Frontal cortex (tissue), 4 donors: ENCODE data around the gene MACC1. TPM values are rescaled to one million over a fixed set of nuclear protein-coding genes. Genes with fewer than 3 reads are reported as not detected.

Experiments
- DNase-seq, 2 donors: peaks; one replicate each; pipeline ENCODE4 v3.0.0; 2012; ENCODE audit warnings: low spot score in 2 of 2
- FAIRE-seq: peaks from 2 replicates; lab custom pipeline; 2012; peaks lifted over from hg19 to GRCh38; lab: Jason Lieb, UNC
- total RNA-seq: library from RNA; depleted of rRNA; stranded (reverse); fragments of >200 nt; gene quantifications from one replicate; pipeline ENCODE4 v1.2.3, GENCODE V29; 2014
- donor health status: control.
- donor health status: control.
- donor health status: control.

MACC1 gene, protein sequence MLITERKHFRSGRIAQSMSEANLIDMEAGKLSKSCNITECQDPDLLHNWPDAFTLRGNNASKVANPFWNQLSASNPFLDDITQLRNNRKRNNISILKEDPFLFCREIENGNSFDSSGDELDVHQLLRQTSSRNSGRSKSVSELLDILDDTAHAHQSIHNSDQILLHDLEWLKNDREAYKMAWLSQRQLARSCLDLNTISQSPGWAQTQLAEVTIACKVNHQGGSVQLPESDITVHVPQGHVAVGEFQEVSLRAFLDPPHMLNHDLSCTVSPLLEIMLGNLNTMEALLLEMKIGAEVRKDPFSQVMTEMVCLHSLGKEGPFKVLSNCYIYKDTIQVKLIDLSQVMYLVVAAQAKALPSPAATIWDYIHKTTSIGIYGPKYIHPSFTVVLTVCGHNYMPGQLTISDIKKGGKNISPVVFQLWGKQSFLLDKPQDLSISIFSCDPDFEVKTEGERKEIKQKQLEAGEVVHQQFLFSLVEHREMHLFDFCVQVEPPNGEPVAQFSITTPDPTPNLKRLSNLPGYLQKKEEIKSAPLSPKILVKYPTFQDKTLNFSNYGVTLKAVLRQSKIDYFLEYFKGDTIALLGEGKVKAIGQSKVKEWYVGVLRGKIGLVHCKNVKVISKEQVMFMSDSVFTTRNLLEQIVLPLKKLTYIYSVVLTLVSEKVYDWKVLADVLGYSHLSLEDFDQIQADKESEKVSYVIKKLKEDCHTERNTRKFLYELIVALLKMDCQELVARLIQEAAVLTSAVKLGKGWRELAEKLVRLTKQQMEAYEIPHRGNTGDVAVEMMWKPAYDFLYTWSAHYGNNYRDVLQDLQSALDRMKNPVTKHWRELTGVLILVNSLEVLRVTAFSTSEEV
- 0.41 TPM for total RNA-seq

DNA sequence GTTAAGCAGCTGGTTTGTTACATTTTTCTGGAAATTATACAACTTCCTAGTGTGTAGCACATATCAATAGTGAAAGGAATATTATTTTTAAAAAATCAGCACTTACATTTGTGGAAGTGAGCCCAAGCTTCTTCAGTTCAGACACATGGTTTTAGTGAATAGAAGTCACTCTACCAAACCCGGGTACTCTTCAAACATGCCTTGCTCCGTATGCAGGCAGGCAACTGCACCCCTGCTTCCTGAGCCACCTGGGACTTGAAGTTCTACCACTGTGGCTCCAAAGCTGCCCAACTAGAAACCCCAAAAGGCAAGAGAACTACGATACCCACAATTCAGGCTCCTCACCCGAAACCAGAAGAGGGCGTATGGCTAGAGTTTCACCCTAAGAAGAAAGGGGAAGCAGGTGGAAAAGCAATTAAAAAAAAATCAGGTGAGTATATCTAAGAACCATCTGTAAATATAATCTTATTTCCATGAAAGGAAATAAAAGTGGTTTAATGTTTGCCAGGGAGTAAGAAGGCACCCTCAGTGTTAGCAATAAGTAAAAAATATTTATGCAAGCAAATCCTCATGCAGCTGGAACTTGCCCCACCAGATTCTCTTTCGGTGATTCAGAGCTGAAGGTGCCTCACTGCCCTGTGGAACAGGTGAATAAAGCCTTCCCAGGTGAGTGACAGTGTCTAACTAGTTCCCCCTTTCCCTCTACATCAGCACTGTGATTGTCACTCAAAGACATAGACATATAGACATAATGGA, at the start of gene MACC1:
Gene MACC1 (minus strand): TSS at position 192 of the 756 bp plus-strand sequence. CDS start 55,522 bp downstream, outside the sequence.
- FAIRE-seq (no peak), DNase-seq (no peak)

DNA sequence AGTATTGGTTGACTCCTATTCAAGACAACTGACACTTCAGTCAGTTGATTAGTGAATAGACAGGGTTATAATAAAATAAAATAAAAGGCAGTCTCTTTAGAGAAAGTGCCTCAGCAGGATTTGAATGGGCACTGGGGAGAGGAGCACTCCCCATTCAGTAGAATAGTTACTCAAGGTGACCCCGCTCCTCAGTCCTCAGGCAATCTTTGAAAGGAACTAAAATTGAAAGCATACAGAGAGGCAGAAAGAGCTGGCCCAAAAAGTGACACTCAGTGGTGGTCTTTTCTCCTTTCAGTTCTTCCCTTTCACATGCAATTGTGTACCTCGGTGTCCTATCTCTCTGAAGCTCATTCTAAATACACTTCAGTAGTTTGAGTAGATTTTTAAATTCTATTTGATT, 47.4 kb upstream of the MACC1 start:
- no peak for DNase-seq
- no peak for FAIRE-seq

DNA sequence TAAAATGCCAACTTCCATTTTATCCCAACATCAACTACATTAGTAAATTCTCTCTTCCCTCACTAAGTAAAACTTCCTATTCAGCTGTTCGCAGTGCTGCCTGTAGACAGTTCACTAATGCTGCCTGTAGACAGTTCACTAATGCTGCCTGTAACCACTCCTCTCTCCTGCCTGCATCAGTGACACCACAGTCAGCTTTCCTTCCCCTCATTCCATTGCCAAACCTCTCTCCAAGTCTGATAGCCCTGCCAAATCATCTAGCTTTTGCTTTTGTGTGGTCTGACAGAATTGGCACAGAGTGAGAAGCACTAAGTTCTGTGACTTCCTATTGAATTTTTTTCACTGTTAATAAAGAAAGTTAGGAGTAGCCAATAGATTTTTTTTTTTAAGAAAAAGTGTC, 43.0 kb upstream of the MACC1 start:
- no peak for FAIRE-seq
- DNase-seq = no peak

DNA sequence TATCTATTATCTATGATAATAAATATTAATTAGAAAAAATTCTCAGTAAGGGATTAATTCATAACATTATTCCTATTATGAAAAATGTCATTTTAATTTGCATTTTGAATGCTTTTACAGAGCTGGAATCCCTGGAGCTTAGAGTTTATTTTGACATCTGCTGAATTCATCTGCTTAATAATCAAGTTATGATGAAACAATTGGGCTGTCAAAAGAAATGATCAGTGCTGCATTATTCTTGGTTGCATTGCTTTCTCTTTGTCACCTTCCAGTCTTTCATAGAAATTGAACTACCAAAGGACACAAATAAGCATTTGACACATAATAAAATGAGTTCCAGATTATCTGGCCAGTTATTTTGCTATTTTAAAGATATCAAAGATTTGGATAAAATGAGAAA, 40.0 kb upstream of the MACC1 start:
- FAIRE-seq = no peak
- no peak for DNase-seq

DNA sequence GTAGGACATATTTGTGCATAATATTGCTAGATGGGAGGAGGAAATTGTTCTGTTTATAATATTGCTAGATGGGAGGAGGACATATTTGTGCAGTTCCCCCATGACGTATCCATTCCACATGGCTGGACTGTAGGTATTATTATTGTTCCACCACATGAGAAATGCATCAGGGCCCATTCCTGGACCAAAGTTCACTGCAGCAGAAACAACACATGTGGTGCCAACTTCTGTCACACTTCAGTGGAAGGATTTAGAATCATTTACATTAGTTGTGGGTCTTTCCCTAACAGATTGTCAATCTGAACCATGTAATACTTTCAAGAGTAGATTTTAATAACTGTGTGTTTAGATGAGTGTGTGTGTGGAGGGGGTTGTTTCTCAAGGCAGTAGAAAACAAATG, 32.7 kb upstream of the MACC1 start:
- FAIRE-seq = no peak
- DNase-seq = no peak

DNA sequence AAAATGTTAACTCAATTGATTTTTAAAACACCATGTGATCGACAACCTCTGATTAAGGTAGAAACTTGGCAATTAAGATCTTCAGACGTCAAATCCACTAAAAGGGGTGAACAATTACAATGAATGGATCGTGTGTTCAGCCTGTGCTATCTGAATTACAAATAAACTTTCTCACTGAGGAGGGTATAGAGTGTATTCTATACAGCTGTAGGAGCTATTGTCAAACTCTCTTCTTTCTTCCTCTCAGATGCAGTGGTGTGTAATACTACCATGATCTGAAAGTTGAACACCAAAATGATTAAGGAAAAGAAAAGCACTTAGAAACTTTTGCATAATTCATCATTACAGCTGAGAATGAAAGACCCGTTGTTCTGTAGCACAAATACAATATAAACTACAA, 32.2 kb upstream of the MACC1 start:
- DNase-seq (no peak), FAIRE-seq (no peak)

DNA sequence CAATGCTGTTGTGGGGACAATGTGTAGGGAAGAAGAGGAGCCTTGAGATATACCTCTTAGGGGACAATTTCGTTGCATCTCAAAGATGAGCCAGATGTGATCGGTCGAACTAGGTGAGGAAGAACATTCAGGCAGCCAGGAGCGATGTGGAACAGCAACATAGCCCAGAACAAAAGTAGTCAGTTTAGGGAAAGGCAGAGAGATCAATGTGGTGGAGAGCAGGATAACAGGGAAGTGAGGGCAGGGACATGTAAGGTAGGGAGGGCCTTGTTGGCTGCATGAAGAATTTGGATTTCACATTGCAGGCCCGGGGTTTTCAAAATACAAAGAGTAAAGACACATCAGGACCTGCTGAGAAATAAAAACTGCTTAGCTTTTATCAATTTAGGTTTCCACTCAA, 29.1 kb upstream of the MACC1 start:
- FAIRE-seq (no peak), DNase-seq (no peak)

DNA sequence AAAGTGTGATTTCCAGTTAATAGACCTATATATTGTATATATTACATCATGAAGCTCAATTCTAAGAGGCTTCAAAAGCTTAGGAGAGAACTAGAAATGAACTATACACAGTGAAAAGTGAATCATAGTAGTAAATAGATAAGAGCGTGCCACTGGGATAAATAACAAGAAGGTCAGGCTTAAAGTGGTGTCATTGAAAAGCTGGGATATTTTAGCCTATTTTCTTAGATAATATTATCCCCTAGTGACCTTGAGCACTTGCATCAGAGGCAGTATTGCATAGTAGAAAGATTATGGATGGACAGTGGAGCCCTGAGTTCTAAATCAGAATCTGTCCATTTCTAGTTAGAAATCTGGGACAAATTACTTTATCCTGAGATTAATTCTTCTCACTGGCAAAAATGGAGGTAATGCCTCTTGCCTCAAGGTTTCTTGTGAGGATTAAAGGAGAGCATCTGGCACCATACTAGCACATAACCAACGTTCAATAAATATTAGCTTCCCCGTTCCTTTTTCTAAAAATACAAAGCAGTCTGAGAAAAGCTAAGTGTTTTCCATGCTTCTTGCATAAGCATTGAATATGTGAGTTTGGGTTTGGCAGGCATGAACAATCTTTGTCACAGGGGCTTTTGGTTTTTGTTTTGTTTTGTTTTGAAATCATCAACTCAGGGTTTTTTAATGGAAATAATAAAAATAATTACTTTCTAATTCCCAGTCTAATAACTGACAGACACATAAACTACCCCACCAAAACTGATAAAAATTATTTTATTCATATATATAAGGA, 27.3 kb upstream of the MACC1 start:
- DNase-seq = no peak
- no peak for FAIRE-seq

DNA sequence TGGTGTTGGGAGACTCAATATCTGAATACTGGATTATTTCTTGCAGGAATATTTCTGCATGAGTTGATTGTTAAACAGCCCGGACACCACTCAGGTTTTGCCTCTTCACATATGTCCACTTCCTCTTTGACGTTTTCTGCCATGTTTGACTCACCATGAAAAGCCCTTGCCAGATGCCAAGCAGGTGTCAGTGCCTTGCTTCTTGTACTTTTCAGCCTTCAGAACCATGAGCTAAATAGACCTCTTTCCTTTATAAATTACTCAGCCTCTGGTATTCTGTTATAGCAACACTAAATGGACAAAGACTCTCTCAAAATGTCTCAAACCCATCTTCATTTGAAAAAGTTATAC, 24.7 kb upstream of the MACC1 start:
- FAIRE-seq (no peak), DNase-seq (no peak)

DNA sequence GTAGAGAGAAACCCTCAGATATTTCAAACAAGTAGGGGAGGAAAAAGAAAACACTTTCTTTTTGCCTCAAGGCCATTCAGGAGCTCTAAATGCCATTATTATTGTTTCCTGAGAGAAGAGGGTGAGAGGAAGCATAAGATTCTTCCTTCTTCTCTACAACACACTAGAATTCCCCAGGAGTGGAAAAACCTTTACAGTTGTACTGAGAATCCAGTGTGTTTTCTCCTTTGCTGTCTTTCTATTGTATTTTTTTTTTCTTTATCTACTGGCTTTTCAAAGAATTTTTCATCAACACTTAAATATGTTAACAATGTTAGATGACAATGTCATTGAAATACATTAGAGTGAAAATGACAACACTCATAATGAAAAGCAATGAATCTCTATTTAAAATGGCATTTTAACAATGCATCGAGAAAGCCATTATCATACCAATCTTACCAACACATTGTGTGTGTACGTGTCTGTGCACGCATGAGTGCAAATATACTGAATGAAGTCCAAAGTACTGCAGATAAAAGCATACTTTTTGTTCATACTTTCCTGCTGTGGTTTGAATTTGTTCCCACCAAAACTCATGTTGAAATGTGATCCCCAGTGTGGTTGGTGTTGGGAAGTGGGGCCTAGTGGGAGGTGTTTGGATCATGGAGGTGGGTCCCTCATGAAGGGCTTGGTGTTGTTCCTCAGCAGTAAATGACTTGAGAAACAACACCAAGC, 24.2 kb upstream of the MACC1 start:
- DNase-seq (no peak), FAIRE-seq (no peak)

DNA sequence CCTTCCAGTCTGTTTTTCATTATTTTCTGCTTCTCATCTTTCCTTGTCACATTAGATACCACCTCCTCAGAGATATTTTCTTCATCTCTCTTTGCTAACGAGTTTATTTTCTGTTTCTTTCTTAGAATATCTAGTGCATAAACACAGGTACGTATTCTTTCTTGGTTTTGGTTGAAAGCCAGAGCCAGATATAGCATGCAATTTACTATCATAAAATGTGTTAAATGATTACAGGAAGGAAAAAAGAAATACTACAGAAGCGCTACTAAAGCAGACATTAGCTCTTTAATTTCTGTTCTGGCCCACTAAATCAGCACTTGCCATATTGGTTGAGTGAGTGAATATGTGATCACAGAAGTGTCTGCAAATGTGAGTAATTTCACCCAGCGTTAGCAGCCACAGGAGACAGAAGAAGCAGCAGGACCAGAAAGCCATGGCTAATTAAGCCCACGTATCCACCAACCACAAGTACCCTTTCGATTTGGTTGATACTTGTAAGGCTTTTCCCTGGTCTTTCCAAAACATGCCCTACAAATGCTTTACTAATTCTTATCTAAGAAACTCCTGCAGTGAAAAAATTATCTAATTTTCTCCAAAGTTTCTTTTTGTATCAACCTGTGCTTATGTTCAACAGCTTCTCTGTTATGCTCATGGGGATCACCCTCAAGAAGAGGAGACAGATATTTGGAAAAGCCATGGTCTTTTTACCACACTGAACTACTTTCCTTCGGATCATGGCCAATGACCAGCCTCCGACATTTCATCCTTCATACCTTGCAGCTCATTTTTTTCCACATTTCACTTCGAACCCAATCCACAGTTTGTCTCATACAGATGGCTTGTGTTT, 23.1 kb upstream of the MACC1 start:
- FAIRE-seq (no peak), DNase-seq (no peak)

DNA sequence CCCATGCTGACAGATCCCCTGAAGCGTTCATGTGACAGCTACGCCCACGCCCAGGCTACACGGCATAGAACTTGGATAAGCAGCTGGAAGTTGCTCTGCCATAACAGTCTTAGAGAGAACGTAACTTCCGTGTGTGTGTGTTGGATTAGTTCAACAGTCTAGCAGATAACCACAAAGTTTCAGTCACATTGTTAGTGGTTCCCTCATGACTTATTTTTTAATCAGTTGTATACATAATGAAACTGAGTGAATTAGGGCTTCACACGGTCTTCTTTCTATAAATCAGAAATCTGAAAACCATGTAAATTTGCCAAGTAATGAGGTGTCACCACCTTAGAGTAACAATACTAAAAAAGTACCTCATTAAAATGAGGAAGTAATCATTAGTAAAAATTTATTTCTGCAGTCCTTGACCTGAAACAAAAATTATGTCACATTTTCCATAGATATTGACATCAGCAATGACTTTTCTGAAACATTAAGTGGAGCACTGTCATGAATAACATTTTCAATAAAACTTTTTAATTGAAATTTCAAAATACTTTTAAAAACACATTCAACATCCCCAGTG, 21.7 kb upstream of the MACC1 start:
- FAIRE-seq = no peak
- no peak for DNase-seq

DNA sequence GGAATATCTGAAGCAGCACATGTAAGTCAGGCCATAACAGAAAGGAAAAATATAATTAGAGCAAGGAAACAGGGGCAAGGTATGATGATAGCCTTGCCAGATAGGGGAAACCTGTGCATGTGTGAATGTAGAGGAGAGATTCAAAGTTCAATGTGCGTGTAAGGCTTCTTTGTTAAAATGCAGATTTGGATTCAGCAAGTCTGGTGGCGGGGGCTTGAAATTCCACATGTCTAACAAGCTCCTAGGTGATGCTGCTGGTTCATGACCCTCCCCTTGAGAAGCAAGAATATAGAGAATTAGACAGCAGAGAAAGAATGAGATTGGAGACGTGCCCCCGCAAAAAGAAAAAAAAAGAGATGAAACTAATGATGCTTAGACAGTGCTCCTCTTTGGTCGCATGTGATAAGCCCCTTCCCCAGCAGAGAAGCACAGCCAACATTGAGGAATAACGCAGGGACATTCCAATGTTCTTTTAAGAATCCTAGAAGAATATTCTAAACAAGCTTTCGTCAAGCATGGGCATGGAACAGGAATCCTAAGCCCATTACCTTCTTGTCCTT, 21.1 kb upstream of the MACC1 start:
- DNase-seq = no peak
- FAIRE-seq = no peak

DNA sequence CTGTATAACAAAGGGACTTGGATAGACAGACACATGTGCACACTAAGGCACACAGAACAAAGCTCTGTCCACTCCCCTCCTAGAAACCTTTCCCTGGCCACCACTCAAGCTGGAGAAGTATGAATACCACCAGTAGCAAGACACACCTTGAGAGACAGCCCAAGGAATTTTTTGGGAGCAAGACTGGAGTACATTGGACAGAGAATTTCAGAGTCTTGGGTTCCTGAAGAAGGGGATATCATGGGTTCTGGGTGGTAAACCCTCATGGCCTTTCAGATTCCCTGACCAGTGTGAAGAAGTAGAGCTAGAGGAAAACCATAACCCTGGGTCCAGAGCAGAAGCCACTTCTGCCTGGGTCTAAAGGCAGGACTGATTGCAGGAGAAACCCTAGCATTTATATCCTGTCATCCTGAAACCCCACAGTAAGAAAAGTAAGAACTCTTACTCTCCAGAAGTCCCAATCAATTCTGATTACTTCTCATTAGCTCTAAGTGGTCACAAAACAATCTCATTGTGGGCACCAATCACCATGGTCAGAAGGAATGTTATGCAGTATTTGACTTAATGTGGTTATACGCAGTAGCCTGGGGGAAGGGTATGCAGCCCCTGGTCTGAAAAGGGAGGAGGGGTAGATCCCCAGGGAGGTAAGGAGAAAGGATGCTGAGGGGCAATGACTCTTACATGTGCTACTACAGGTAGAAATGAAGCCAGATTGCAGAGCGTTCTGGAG, 20.4 kb upstream of the MACC1 start:
- no peak for DNase-seq
- FAIRE-seq = no peak

DNA sequence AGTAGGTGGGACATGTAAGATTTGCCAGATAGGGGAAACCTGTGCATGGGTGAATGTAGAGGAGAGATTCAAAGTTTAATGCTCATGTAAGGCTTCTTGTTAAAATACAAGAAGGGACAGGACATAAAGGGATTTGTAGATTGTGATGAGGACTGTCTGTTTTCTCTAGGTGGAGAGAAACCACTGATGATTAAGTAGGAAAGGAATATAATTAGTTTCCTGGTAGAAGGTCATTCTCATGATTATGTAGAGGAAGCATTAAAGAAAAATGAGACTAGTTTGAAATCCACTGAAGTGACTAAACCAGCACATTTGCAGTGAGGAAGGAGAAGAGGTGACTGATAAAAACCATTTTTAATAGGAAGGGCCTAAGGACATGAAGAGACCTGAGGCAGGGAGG, 19.6 kb upstream of the MACC1 start:
- DNase-seq (no peak), FAIRE-seq (no peak)

DNA sequence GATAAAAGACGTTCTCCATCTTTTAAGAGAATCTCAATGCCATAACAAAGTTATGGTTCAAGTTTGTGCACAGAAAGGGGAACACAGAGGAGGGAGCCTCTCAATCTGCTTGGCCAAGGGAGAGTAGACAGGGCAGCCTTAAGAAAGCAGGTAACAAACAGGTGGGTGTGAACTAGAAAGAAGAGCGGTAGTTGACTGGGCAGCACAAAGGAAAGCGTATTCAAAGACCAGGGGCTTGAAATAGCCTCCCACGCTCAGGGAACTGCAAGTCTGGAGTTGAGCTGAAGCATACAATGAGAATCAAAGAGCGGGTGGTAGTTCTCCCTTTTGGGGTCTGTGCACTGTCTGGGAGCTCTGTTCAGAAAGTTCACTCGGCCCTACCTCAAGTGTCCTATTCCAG, 18.9 kb upstream of the MACC1 start:
- FAIRE-seq (no peak), DNase-seq (no peak)

DNA sequence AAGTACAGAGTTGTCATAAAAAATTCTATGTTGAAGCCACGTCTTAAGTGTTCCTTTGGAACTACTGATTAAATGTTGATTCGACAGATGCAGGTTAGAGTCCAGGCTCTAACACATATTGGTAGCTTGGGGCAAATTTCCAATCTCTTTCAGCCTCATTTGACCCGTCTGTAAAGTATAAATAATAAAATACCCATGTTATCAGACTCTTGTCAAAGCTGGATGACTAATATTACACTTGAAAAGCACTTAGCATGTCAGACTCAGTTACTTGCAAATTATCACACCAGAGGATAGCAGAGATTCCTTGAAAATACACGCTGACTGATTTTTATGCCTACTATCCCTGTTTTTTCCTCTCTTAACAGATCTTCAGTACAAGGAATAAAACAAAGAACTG, 18.1 kb upstream of the MACC1 start:
- no peak for DNase-seq
- no peak for FAIRE-seq
